Adrenal gland (tissue), 5 donors: Measurements from ENCODE around the gene ASPHD2.

Experiments
- POLR2A ChIP-seq, 2 donors: fragments of 450-650 bp; IDR thresholded peaks; one replicate each; pipeline ENCODE4 v1.6.1; 2017; ENCODE audit warnings: antibody characterized with exemption in 2 of 2, mild to moderate bottlenecking in 2 of 2, moderate library complexity in 1 of 2
- TF ChIP-seq, protein P1 (sequence below), 6 experiments: fragments of 450-650 bp in 4 of 6; fragments of 200-600 bp in 2 of 6; sonication (generic) in 1 of 6; IDR thresholded peaks; 1 replicate in 5 of 6; 2 replicates in 1 of 6; pipeline versions ENCODE4 v1.5.1 to v1.8.0; 2016 to 2021; ENCODE audit warnings: antibody characterized with exemption in 6 of 6, mild to moderate bottlenecking in 2 of 6, moderate library complexity in 1 of 6
- donor health status: DM: no; HTN: no; CAD: no.

DNA sequence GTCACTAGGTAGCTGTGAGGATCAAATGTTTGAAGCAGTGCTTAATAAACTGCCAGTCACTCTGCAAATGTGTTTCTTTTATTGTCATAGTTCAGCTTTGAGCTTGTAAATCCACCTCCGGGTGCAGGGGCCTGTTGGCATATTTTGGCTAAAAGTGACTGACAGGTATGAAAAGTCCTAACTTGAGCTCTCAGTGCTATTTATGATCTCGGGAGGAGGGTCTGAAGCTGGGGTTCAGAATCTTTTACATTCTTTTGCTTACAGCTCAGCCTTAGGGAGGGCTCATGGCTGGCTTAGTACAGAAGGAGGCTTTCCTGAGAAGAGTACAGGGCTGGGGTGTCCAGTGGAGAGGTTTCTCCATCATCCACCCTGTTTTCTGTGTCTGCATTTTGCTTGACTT, 1.5 kb downstream of the ASPHD2 start:
- TF ChIP-seq, protein P1, sequence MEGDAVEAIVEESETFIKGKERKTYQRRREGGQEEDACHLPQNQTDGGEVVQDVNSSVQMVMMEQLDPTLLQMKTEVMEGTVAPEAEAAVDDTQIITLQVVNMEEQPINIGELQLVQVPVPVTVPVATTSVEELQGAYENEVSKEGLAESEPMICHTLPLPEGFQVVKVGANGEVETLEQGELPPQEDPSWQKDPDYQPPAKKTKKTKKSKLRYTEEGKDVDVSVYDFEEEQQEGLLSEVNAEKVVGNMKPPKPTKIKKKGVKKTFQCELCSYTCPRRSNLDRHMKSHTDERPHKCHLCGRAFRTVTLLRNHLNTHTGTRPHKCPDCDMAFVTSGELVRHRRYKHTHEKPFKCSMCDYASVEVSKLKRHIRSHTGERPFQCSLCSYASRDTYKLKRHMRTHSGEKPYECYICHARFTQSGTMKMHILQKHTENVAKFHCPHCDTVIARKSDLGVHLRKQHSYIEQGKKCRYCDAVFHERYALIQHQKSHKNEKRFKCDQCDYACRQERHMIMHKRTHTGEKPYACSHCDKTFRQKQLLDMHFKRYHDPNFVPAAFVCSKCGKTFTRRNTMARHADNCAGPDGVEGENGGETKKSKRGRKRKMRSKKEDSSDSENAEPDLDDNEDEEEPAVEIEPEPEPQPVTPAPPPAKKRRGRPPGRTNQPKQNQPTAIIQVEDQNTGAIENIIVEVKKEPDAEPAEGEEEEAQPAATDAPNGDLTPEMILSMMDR (IDR thresholded peaks at IDR 0.05) = no peak
- TF ChIP-seq POLR2A (IDR thresholded peaks at IDR 0.05) = no peak
